ENCODE results near the gene PITPNC1.

- no peak for TF ChIP-seq EZH2 (IDR thresholded peaks at IDR 0.05; ENCODE audit: borderline replicate concordance, insufficient read depth, low read length, poor library complexity, severe bottlenecking)
- no peak for TF ChIP-seq POLR2AphosphoS5 (IDR thresholded peaks at IDR 0.05)
- TF ChIP-seq CTCF (IDR thresholded peaks at IDR 0.05; ENCODE audit: poor library complexity, severe bottlenecking), result no peak
- TF ChIP-seq EP300 (conservative IDR thresholded peaks at IDR 0.05; ENCODE audit: poor library complexity, severe bottlenecking), result no peak
- TF ChIP-seq RAD21 (conservative IDR thresholded peaks at IDR 0.05), result no peak
- TF ChIP-seq TAF1 (IDR thresholded peaks at IDR 0.05; ENCODE audit: low read depth), result no peak
- no peak for TF ChIP-seq REST (IDR thresholded peaks at IDR 0.05; ENCODE audit: borderline replicate concordance)
- TF ChIP-seq SMC3 (conservative IDR thresholded peaks at IDR 0.05; ENCODE audit: poor library complexity), result no peak
These were observed 7.4 kb upstream of the PITPNC1 start for GRCh38 chr17:67369676-67370075.

Data from neural cell (in vitro differentiated cells).